HG03039 (cell line): ENCODE results near the gene PLEKHA5.

ENCODE experiments used
- ATAC-seq: cut with Tn5 transposase; IDR thresholded peaks from one replicate; pipeline ENCODE4 v1.9.1; 2021; ENCODE audit warnings: mild to moderate bottlenecking, moderate library complexity; ENCODE audit not compliant: unreplicated experiment

The PLEKHA5 gene

GRCh38 chr12:19198272-19198671 lies 68.7 kb downstream of the PLEKHA5 start:
- no peak for ATAC-seq

GRCh38 chr12:19199332-19199731 lies 69.8 kb downstream of the PLEKHA5 start:
- ATAC-seq, result no peak

- ATAC-seq, result no peak
Observed at GRCh38 chr12:19200261-19200660, 70.7 kb downstream of the PLEKHA5 start.

GRCh38 chr12:19201661-19202060 lies 72.1 kb downstream of the PLEKHA5 start:
- no peak for ATAC-seq

GRCh38 chr12:19203013-19203412 lies 73.5 kb downstream of the PLEKHA5 start:
- no peak for ATAC-seq

GRCh38 chr12:19203539-19204506 lies 74.3 kb downstream of the PLEKHA5 start:
- ATAC-seq, result no peak

GRCh38 chr12:19205120-19205519 lies 75.6 kb downstream of the PLEKHA5 start:
- no peak for ATAC-seq

- ATAC-seq, result no peak
Observed at GRCh38 chr12:19206493-19207077, 77.1 kb downstream of the PLEKHA5 start.

- no peak for ATAC-seq
Observed at GRCh38 chr12:19208456-19208855, 78.9 kb downstream of the PLEKHA5 start.

- ATAC-seq, result no peak
Observed at GRCh38 chr12:19209661-19210060, 80.1 kb downstream of the PLEKHA5 start.

- ATAC-seq, result no peak
Observed at GRCh38 chr12:19211802-19212201, 82.3 kb downstream of the PLEKHA5 start.

- no peak for ATAC-seq
Observed at GRCh38 chr12:19212245-19212644, 82.7 kb downstream of the PLEKHA5 start.

GRCh38 chr12:19214020-19214419 lies 84.5 kb downstream of the PLEKHA5 start:
- no peak for ATAC-seq

- ATAC-seq, result no peak
Observed at GRCh38 chr12:19215115-19215514, 85.6 kb downstream of the PLEKHA5 start.

- ATAC-seq, result no peak
Observed at GRCh38 chr12:19217446-19217845, 87.9 kb downstream of the PLEKHA5 start.

GRCh38 chr12:19220205-19220604 lies 90.7 kb downstream of the PLEKHA5 start:
- no peak for ATAC-seq

GRCh38 chr12:19220852-19221466 lies 91.4 kb downstream of the PLEKHA5 start:
- no peak for ATAC-seq

- no peak for ATAC-seq
Observed at GRCh38 chr12:19222558-19222957, 93.0 kb downstream of the PLEKHA5 start.

GRCh38 chr12:19223018-19223417 lies 93.5 kb downstream of the PLEKHA5 start:
- no peak for ATAC-seq

- no peak for ATAC-seq
Observed at GRCh38 chr12:19223695-19224094, 94.2 kb downstream of the PLEKHA5 start.

- no peak for ATAC-seq
Observed at GRCh38 chr12:19224746-19225145, 95.2 kb downstream of the PLEKHA5 start.
